Right lobe of liver (tissue), 6 donors: ENCODE measurements around the gene EIF4A3. TPM values are rescaled to one million over a fixed set of nuclear protein-coding genes. Genes with fewer than 3 reads are reported as not detected.
A peak's percentile ranks its signal among the peaks of the same experiment; 100 is the strongest.

Experiments
- ATAC-seq, 4 donors: fragments of 200-7000 bp; cut with Tn5 transposase; one replicate each; pipeline ENCODE4 v1.9.1; 2020; ENCODE audit warnings: mild to moderate bottlenecking in 4 of 4, moderate library complexity in 4 of 4
- DNase-seq, 3 donors: peaks; one replicate each; pipeline ENCODE4 v3.0.0-alpha.2; 2020
- H3K27ac ChIP-seq, 3 donors: fragments of 200-600 bp; one replicate each; pipeline ENCODE4 v1.8.0; 2022
- H3K27me3 ChIP-seq, 2 donors: fragments of 200-600 bp; one replicate each; pipeline ENCODE4 v1.8.0; 2022
- H3K36me3 ChIP-seq, 4 donors: fragments of 200-600 bp; sonication (generic) in 1 of 4; one replicate each; pipeline versions ENCODE4 v1.5.1 to v1.8.0; 2017 to 2022; ENCODE audit warnings: control low read depth in 1 of 4
- H3K4me1 ChIP-seq, 4 donors: fragments of 200-600 bp; sonication (generic) in 1 of 4; one replicate each; pipeline versions ENCODE4 v1.5.1 to v1.8.0; 2017 to 2022; ENCODE audit warnings: control low read depth in 1 of 4
- H3K4me3 ChIP-seq, 3 donors: fragments of 200-600 bp; one replicate each; pipeline ENCODE4 v1.8.0; 2022
- H3K9me3 ChIP-seq, 4 donors: fragments of 200-600 bp; sonication (generic) in 1 of 4; one replicate each; pipeline versions ENCODE4 v1.5.1 to v1.8.0; 2017 to 2022; ENCODE audit warnings: control low read depth in 1 of 4
- CTCF ChIP-seq, 4 donors: fragments of 200-600 bp in 3 of 4; fragments of 450-650 bp in 1 of 4; IDR thresholded peaks; one replicate each; pipeline versions ENCODE4 v1.5.1 to v1.8.0; 2016 to 2022; ENCODE audit warnings: antibody characterized with exemption in 4 of 4, mild to moderate bottlenecking in 2 of 4
- POLR2A ChIP-seq: fragments of 450-650 bp; IDR thresholded peaks from one replicate; pipeline ENCODE4 v1.6.1; 2017; ENCODE audit warnings: antibody characterized with exemption, mild to moderate bottlenecking
- WGBS: methylation state at CpG from one replicate; pipeline ENCODE4 v1.1.6; 2018; ENCODE audit warnings: low coverage, low lambda C conversion rate; ENCODE audit not compliant: insufficient coverage; ENCODE audit errors: missing lambda C conversion rate; 5-methylcytosine and 5-hydroxymethylcytosine counted together
- intact Hi-C, 2 donors: fragments of 100-400 bp; cut with DNase I; formaldehyde crosslinking; loops; one replicate each; pipeline versions ENCODE4 v1.11.2 to v1.14.1; 2022
- total RNA-seq, 6 experiments: library from RNA; depleted of rRNA in 2 of 6; stranded (reverse); fragments of >200 nt in 2 of 6; fragmentation: NEBNext Ultra II Directional in 3 of 6; extraction: Animal tissue kit (Norgen Biotek cat#: 25700) in 3 of 6; gene quantifications; one replicate each; pipeline versions ENCODE4 v1.1.0 to v1.2.4, GENCODE V29; 2016 to 2023
- donor health status: DM: no; HTN: yes; CAD: no.
- donor health status: DM: no; HTN: no; CAD: no.
- donor health status: DM: no; HTN: no; CAD: no.
- donor health status: DM: no; HTN: yes; CAD: no.
- donor health status: DM: no; HTN: yes; CAD: no.

The EIF4A3 gene
- total RNA-seq, 6 experiments from 2014 or later: 21.6 to 41.7 (median 32.2) TPM

DNA sequence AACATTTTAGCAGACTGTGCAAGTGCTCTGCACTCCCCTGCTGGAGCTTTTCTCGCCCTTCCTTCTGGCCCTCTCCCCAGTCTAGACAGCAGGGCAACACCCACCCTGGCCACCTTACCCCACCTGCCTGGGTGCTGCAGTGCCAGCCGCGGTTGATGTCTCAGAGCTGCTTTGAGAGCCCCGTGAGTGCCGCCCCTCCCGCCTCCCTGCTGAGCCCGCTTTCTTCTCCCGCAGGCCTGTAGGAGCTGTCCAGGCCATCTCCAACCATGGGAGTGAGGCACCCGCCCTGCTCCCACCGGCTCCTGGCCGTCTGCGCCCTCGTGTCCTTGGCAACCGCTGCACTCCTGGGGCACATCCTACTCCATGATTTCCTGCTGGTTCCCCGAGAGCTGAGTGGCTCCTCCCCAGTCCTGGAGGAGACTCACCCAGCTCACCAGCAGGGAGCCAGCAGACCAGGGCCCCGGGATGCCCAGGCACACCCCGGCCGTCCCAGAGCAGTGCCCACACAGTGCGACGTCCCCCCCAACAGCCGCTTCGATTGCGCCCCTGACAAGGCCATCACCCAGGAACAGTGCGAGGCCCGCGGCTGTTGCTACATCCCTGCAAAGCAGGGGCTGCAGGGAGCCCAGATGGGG lies 42.5 kb downstream of the EIF4A3 start:
- ATAC-seq (no peak), DNase-seq (peak in 2 of 3 donors; percentile 45 to 50)
- Histone ChIP-seq H3K9me3 (no peaks in the 10 kb centered on the region), H3K27me3 (no peaks in the 10 kb centered on the region), H3K36me3 (no peaks in the 10 kb centered on the region), H3K4me3 (no peak overlapping the region), H3K27ac (no peak overlapping the region), H3K4me1 (no peaks in the 10 kb centered on the region)
- intact Hi-C loops: no loop called here
- 80% methylated on average over 3 of the region's 26 CpGs for WGBS
- TF ChIP-seq CTCF (IDR thresholded peaks at IDR 0.05): no peak

DNA sequence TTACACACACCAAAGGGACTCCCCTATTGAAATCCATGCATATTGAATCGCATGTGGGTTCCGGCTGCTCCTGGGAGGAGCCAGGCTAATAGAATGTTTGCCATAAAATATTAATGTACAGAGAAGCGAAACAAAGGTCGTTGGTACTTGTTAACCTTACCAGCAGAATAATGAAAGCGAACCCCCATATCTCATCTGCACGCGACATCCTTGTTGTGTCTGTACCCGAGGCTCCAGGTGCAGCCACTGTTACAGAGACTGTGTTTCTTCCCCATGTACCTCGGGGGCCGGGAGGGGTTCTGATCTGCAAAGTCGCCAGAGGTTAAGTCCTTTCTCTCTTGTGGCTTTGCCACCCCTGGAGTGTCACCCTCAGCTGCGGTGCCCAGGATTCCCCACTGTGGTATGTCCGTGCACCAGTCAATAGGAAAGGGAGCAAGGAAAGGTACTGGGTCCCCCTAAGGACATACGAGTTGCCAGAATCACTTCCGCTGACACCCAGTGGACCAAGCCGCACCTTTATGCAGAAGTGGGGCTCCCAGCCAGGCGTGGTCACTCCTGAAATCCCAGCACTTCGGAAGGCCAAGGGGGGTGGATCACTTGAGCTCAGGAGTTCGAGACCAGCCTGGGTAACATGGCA lies 43.4 kb downstream of the EIF4A3 start:
- no peaks in the 10 kb centered on the region for H3K9me3 ChIP-seq
- H3K27me3 ChIP-seq: no peaks in the 10 kb centered on the region
- intact Hi-C loops: no loop called here
- no peaks in the 10 kb centered on the region for H3K4me1 ChIP-seq
- no peaks in the 10 kb centered on the region for H3K36me3 ChIP-seq
- DNase-seq (peak in 2 of 3 donors; percentile 46 to 47), ATAC-seq (no peak)
- TF ChIP-seq POLR2A: no peak
- TF ChIP-seq CTCF (IDR thresholded peaks at IDR 0.05): no peak
- 75% methylated on average over 6 of the region's 19 CpGs for WGBS
- H3K27ac ChIP-seq: no peak overlapping the region
- no peak overlapping the region for H3K4me3 ChIP-seq

DNA sequence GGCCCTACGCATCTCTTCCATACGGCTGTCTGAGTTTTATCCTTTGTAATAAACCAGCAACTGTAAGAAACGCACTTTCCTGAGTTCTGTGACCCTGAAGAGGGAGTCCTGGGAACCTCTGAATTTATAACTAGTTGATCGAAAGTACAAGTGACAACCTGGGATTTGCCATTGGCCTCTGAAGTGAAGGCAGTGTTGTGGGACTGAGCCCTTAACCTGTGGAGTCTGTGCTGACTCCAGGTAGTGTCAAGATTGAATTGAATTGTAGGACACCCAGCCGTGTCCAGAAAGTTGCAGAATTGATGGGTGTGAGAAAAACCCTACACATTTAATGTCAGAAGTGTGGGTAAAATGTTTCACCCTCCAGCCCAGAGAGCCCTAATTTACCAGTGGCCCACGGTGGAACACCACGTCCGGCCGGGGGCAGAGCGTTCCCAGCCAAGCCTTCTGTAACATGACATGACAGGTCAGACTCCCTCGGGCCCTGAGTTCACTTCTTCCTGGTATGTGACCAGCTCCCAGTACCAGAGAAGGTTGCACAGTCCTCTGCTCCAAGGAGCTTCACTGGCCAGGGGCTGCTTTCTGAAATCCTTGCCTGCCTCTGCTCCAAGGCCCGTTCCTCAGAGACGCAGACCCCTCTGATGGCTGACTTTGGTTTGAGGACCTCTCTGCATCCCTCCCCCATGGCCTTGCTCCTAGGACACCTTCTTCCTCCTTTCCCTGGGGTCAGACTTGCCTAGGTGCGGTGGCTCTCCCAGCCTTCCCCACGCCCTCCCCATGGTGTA lies 44.1 kb downstream of the EIF4A3 start:
- DNase-seq (peak in 1 of 3 donors; percentile 49), ATAC-seq (no peak)
- Histone ChIP-seq H3K4me3 (no peak overlapping the region), H3K27me3 (no peaks in the 10 kb centered on the region), H3K4me1 (no peaks in the 10 kb centered on the region), H3K36me3 (no peaks in the 10 kb centered on the region), H3K9me3 (no peaks in the 10 kb centered on the region), H3K27ac (no peak overlapping the region)
- no peak for TF ChIP-seq POLR2A
- no peak for TF ChIP-seq CTCF (IDR thresholded peaks at IDR 0.05)
- intact Hi-C loops: no loop called here
- 86% methylated on average over 7 of the region's 15 CpGs for WGBS

GRCh38 chr17:80101946-80102663 lies 44.8 kb downstream of the EIF4A3 start:
- intact Hi-C loops: no loop called here
- Histone ChIP-seq H3K27me3 (no peaks in the 10 kb centered on the region), H3K36me3 (no peaks in the 10 kb centered on the region), H3K9me3 (no peaks in the 10 kb centered on the region), H3K4me3 (peak overlapping the region; percentile 74 to 91 (median 81)), H3K27ac (peak overlapping the region; percentile 77 to 83 (median 81)), H3K4me1 (no peaks in the 10 kb centered on the region)
- 73% methylated on average over 4 of the region's 21 CpGs for WGBS
- DNase-seq: no peak
- peak; percentile 33 to 37 (median 35) for ATAC-seq
- TF ChIP-seq POLR2A (no peak), CTCF (IDR thresholded peaks at IDR 0.05) (no peak)
